HG02588 (cell line): ENCODE data around the gene EAPP.
"Not testable (repeated sequence)": the region's sequence is repeated elsewhere in the genome, so short reads cannot be mapped to it uniquely, and the experiment has no call there.

ENCODE experiments used
- ATAC-seq: cut with Tn5 transposase; IDR thresholded peaks from one replicate; pipeline ENCODE4 v1.9.1; 2021; ENCODE audit warnings: mild to moderate bottlenecking, moderate library complexity; ENCODE audit not compliant: unreplicated experiment

The EAPP gene

DNA sequence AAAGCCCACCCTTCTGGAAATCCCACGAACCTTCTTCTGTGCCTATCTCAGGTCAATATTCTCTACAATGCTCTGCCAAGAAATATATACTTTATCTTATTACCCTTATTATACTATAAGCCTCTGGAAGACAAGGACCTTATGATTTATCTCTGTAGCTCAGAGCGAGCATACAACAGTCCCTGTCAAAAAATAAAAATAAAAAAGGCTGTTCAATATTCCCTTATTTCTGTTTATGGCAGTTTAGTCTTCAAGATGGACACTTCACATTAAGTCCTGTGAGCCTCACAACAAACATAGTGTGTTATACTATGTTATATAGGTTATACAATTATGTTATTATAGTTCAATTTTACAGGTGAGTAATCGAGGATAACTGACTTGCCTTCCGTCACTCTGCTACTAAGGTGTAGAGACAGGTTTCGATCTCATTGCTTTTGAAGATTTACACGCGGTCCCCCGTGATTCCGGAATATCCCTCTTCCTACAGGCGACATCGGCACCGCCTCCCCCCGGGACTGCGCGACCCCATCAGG, 562 bp downstream of the EAPP start:
- ATAC-seq: no peak

DNA sequence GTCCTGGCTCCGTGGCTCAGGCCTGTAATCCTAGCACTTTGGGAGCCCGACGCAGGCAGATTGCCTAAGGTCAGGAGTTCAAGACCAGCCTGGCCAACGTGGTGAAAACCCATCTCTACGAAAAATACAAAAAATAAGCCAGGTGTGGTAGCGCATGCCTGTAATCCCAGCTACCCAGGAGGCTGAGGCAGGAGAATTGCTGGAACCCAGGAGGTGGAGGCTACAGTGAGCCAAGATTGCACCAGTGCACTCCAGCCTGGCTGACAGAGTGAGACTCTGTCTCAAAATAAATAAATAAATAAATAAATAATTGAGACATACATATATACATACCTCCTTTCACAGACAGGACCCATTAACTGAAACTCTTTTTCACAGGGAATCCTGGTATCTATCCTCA, 1.4 kb downstream of the EAPP start:
- not testable (repeated sequence) for ATAC-seq

DNA sequence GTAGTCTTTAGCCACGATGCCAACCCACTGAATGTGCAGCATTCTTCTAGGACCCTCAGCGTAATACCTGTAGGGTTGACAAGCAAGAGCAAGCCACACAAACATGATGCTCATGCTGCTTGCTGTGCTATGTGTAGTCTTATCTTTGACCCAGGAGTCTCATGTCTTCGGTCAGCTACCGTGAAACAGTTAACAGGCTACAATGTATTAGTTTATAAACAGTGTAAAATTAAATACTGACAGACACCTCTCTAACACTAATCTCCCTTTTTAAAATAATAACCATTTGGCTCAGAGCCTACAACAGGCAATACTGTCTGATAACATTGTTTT, 1.9 kb downstream of the EAPP start:
- no peak for ATAC-seq

DNA sequence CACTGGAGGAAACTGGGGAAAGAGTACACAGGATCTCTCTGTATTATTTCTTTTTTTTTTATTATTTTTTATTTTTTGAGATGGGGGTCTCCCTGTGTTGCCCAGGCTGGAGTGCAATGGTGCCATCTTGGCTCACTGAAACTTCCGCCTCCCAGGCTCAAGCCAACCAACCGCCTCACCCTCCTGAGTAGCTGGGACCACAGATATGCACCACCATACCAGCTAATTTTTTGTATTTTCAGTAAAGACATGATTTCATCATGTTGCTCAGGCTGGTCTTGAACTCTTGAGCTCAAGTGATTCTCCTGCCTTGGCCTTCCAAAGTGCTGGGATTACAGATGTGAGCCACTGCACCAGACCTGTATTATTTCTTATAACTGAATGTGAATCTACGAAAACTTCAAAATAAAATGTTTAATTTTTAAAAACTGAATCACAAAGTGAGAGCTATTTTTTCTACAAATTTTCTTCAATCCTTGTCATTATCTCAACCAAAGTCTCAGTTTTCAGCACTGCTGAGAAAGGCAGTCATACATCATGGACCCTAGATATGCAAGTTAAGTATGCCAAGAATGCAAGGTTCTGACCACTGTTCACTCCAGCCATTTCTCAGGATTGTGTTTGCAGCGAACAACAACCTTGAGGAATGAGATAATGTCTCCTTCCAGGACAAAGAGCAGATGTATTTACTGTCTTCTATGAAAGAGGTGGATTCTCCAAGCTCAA, 2.4 kb downstream of the EAPP start:
- ATAC-seq: no peak

DNA sequence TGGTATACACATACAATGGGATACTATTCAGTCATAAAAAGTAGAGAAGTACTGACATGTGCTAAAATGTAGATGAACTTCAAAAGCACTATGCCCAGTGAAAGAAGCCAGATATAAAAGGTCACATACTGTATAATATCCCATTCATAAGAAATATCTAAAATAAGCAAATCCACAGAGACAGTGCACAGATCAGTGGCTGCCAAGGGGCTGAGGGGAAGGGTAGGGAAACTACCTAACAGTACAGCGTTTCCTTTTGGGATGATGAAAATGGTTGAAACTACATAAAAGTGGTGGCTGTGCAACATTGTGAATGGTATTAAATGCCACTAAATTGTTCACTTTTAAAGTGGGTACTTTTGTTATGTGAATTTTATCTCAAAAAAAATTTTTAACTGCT, 11.9 kb downstream of the EAPP start:
- ATAC-seq: no peak

DNA sequence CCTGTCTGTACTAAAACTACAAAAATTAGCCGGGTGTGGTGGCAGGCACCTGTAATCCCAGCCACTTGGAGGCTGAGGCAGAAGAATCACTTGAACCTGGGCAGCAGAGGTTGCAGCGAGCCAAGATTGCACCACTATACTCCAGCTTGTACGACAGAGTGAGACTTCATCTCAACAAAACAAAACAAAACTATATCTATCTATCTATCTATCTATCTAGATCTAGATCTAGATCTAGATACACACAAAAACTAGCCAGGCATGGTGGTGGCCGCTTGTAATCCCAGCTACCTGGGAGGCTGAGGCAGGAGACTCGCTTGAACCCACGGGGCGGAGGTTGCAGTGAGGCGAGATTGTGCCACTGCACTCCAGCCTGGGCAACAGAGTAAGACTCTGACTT, 15.3 kb downstream of the EAPP start:
- not testable (repeated sequence) for ATAC-seq

DNA sequence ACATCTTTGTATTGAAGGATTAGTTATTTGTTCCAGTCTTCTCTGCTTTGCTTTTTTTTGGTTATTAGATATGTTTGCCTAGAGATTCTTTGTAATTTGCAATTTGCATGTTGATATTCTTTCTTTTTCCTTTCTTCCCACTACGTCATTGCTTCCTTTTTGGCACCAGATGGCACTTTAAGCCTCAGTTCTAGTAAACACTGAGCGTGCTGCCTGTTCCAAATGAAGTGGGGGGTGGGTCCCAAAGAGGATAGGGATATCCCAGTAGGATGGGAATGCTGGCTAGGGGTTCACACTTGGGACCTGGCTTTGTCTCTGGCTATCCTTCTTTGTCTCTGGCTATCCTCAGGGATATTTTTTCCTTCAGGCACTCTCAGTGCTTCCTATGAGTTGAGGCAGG, 17.0 kb downstream of the EAPP start:
- no peak for ATAC-seq

DNA sequence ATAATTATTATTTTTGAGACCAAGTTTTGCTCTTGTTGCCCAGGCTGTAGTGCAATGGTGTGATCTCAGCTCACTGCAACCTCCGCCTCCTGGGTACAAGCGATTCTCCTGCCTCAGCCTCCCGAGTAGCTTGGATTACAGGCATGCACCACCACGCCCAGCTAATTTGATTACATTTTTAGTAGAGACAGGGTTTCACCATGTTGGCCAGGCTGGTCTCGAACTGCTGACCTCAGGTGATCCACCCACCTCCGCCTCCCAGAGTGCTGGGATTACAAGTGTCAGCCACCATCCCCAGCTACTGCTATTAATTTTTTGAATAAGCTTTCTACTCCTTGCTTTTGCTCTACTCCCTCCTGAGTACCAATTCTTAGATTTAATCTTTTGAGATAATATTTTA, 18.4 kb downstream of the EAPP start:
- ATAC-seq: not testable (repeated sequence)

DNA sequence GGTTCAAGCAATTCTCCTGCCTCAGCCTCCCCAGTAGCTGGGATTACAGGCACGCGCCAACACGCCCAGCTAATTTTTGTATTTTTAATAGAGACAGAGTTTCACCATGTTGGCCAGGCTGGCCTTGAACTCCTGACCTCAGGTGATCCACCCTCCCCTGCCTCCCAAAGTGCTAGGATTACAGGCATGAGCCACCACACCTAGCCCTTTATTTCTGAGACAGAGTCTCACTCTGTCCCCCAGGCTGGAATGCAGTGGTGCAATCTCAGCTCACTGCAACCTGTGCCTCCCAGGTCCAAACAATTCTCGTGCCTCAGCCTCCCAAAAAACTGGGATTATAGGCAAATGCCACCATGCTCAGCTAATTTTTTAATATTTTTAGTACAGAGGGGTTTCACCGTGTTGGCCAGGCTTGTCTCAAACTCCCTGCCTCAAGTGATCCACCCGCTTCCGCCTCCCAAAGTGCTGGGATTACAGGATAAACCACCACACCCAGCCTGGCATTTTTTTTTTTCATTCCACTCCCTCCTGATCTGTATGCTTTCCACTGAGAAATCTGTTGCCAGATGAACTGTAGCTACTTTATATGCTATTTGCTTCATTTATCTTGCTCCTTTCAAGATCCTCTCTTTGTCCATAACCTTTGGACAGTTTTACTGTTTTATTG, 19.1 kb downstream of the EAPP start:
- not testable (repeated sequence) for ATAC-seq

DNA sequence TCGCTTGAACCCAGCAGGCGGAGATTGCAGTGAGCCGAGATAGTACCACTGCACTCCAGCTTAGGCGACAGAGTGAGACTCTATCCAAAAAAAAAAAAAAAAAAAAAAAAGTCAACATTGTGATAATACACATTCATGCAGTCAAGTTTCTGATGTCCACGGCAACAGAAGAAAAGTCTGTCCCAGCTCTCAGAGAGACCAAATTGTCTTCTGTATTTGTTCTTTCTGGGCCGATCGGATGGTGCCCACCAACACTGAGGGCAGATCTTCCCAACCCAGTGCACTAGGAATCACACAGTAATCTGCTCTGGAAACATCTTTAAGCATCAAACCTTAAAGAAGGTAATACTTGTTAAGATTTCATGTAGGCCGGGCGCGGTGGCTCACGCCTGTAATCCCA, 31.6 kb downstream of the EAPP start:
- no peak for ATAC-seq

DNA sequence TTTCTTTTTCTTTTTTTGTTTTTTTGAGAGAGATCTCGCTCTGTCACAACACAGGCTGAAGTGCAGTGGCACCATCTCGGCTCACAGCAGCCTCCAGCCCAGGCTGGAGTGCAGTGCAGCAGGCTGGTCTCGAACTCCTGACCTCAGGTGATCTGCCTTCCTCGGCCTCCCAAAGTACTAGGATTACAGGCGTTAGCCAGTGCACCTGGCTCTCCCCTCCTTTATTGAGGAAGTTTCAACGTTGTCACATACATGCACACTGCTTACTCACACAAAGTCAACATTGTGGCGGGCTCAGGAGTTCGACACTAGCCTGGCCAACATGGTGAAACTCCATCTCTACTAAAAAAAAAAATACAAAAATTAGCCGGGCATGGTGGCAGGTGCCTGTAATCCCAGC, 32.0 kb downstream of the EAPP start:
- ATAC-seq: no peak

DNA sequence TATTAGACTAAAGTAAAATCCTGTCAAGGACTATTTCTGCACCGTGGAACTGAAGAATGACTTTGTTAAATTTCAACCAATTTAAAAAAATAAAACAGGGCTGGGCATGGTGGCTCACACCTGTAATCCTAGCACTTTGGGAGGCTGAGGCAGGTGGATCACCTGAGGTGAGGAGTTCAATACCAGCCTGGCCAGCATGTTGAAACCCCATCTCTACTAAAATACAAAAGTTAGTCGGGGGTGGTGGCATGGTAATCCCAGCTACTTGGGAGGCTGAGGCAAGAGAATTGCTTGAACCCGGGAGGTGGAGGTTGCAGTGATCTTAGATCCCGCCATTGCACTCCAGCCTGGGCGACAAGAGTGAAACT, 34.4 kb downstream of the EAPP start:
- ATAC-seq: not testable (repeated sequence)

DNA sequence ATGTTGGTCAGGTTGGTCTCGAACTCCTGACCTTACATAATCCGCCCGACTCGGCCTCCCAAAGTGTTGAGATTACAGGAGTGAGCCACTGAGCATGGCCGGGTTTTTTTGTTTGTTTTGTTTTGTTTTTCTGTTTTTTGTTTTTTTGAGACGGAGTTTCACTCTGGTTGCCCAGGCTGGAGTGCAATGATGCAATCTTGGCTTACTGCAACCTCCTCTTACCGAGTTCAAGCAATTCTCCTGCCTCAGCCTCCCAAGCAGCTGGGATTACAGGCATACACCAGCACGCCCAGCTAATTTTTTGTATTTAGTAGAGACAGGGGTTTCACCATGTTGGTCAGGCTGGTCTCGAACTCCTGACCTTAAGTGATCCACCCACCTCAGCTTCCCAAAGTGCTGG, 35.5 kb downstream of the EAPP start:
- ATAC-seq: not testable (repeated sequence)

DNA sequence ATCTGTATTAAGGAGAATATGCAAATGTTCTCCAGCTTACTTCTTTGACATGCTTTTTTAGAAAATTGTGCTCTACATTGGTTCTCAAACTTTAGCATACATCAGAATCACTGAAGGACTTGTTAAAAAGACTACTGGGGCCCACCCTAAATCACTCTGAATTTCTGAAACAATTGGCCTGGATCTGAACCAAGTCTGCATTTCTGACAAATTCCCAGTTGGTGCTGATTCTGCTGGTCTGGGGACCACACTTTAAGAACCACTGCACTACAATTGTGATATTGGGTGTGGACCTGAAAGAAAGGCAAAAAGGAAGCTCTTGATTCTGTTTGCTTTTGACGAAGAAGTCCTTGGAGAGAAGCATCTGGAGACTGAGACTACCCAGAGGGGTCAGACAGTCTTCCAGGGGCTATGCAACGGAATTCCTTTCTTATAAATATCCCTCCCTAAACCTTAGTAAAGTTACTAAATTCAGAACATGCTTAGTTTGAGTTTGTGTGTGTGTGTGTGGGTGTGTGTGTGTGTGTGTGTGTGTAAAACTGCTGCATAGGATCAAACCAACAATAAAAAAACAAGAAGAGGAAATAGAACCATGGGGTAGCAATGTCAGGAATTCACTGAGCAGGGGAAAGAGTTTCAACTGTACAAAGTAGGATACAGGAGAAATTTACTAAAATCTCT, 36.8 kb downstream of the EAPP start:
- ATAC-seq: no peak

DNA sequence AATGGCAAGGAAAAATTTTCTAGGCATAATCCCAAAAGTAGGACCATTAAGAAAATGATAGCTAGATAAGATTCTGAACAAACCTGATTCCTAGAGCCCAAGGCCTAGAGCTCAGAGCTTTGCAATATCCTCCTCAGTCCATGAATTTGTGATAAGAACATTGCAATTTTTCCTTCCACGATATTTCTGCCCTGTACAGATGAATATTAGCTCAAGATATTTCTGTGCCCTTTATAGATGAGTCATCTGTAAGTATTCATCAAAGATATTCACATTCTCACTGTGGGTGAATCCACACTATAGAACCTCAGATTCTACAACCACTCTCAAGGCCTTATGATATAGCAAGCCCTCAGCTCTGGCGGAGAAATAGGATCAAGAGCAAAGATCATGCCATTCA, 37.5 kb downstream of the EAPP start:
- ATAC-seq: no peak

DNA sequence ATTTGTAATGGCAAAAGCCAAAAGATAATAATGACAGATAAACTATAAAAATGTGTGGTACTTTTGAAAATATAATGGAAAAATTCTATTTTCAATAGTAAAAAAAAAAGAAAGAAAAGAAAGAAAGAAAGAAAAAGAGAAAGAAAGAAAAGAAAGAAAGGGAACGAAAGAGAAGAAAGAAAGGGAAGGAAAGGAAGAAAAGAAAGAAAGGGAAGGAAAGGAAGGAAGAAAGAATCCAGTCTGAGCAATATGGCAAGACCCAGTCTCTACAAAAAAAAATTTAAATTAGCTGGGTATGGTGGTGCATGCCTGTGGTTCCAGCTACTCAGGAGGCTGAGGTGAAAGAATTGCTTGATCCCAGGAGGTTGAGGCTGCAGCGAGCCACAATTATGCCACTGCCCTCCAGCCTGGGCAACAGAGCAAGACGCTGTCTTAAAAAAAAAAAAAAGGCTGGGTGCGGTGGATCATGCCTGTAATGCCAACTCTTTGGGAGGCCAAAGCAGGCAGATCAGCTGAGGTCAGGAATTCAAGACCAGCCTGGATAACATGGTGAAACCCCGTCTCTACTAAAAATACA, 38.4 kb downstream of the EAPP start:
- no peak for ATAC-seq

DNA sequence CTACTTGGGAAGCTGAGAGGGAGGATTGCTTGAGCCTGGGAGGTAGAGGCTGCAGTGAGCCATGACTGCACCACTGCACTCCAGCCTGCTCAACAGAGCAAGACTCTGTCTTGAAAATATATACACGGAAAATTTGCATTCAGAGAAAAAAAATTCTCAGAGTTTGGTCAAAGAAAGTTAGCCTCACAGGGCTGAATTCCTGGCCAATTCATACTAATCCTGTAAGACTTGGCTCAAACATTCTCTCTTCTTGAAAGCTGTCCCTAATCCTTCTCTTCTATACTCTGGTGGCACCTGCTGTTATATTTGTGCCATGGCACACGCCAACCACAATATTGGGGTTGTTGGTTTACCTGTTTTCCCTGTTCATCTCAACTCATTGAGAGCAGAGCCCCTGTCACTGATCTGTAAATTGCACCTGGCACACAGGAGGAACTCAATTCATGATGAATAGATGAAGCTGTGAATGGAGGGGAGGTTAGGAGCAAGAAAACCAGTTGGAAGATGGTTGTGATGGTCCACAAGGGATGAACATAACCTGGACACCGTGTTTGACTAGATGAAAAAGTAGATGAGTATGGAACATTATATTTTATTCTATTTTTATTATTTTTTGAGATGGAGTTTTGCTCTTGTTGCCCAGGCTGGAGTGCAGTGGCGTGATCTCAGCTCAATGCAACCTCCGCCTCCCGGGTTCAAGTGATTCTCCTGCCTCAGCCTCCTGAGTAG, 40.7 kb downstream of the EAPP start:
- no peak for ATAC-seq

DNA sequence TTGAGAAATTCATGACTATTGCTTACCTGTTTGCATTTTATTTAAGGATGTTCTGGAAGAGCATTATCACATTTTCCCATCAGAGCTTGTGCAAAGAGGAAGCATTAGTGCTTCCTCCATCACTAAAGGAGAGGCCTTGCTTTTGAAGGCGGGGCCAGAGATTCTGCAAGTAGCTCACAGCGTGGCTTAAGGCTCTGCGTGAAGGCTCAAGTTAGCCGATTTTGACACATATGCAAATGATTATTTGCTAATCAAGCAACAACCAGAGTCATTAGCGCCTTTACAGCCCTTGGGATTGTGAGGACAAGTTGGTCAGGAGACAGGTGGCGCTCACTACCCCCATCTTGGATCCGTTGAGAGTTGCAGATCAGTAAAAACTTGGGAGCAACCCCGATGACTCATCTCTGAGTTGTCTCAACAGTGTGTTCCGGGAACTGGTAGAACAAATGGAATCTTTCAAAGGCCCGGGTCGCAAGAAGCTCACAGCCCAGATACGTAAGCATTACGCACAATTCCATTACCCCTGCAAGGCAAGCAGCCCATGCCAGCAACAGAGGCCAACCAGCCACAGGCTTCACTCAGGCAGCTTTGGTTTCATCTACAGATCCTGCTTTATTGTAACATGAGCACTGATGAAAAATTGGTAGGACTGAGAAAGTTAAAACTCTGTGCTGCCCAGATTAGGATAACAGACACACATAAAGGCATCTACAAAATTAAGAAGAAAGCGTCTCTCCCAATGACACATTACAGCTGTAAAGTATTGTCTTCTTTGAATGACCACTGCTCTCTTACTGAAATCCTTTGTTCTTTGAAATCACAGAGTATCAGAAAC, 42.6 kb downstream of the EAPP start:
- no peak for ATAC-seq

DNA sequence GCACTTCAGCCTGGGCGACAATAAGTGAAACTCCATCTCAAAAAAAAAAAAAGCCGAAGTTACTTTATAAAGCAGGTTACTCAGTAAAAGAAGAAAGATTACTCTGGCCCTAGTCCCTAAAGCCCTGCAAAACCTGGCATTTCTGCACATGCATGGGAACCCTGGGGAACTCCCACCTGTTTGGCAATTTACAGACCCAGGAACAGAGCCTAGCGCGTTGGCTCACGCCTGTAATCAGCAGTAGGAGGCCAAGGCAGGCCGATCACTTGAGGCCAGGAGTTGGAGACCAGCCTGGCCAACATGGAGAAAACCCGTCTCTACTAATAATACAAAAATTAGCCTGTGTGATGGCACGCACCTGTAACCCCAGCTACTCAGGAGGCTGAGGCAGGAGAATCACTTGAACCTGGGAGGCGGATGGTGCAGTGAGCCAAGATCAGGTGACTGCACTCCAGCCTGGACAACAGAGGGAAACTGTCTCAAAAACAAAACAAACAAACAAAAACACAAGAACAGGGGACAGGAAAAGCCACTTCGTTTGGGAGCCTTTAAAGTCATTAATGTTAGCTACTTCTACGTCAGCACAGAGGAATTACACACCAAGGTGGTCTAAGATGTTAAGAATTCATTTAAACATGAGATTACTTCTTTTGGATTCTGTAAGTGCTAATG, 43.4 kb downstream of the EAPP start:
- no peak for ATAC-seq

DNA sequence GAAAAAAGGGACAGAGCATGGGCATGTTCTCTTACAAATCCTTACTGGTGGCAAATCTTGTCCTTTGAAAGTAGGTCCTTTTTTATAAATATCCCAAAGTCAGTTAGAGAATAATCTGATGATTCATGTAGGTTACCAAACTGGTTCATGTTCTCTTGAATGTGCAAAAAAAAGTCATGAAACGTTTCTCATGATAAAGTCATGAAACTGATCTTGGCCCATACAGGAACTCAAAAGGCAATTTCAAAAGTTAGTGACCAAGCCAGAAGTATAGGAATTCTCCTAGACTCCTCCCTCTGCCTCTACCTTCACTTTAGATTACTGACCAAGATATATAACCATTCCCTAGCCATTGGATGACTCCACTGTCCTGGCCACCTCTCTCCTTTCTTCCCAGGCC, 50.2 kb downstream of the EAPP start:
- no peak for ATAC-seq
